Measurements from ENCODE around the gene CHST11.

DNA sequence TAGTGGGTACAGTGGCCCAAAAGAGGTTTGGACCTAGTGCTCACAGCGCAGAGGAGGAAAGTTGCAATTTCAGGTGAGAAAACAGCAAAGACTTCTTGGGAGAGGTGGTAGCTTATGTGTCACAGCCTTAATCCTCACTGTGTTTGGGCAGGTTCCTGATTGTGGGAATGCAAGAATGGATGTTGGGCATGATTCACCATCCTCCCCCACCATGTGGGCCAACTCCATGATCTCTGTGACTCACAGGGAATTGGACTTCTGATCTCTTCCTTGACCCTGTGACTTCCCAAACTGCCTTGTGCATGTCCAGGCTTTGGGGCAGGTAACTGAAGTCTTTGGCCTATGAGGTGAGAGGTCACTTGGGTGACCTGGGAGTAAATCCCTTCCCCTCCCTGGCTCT lies 1.8 kb upstream of the CHST11 start:
- TF ChIP-seq CTCF (IDR thresholded peaks at IDR 0.05 in 8 of 11, conservative IDR thresholded peaks at IDR 0.05 in 3 of 11) (no peak), POLR2AphosphoS5 (IDR thresholded peaks at IDR 0.05) (no peak)

Data from spleen (tissue), 7 donors.